Endodermal cell (in vitro differentiated cells): ENCODE data around the gene RIMBP3C. TPM values are rescaled to one million over a fixed set of nuclear protein-coding genes. Genes with fewer than 3 reads are reported as not detected.
"Not testable (repeated sequence)": the region's sequence is repeated elsewhere in the genome, so short reads cannot be mapped to it uniquely, and the experiment has no call there.

Source experiments
- DNase-seq: peaks from one replicate; pipeline ENCODE4 v3.0.0-alpha.2; 2017
- H3K27ac ChIP-seq: 2 replicates; pipeline ENCODE4 v1.5.1; 2013; ENCODE audit warnings: mild to moderate bottlenecking, low read depth, low read length, moderate library complexity
- H3K27me3 ChIP-seq: 2 replicates; pipeline ENCODE4 v1.6.1; 2013; ENCODE audit warnings: mild to moderate bottlenecking, low read length, moderate library complexity; ENCODE audit not compliant: insufficient read depth, control insufficient read depth, poor library complexity, severe bottlenecking
- H3K36me3 ChIP-seq: 2 replicates; pipeline ENCODE4 v1.7.0; 2013; ENCODE audit warnings: mild to moderate bottlenecking, low read length, moderate library complexity; ENCODE audit not compliant: control insufficient read depth, insufficient read depth
- H3K4me1 ChIP-seq: one replicate; pipeline ENCODE4 v1.7.0; 2013; ENCODE audit warnings: low read length; ENCODE audit not compliant: control insufficient read depth, insufficient read depth
- H3K4me3 ChIP-seq: 2 replicates; pipeline ENCODE4 v1.5.1; 2013; ENCODE audit warnings: mild to moderate bottlenecking, low read length, moderate library complexity
- H3K9ac ChIP-seq: 2 replicates; pipeline ENCODE4 v1.6.1; 2013; ENCODE audit warnings: mild to moderate bottlenecking, low read length, moderate library complexity; ENCODE audit not compliant: poor library complexity, severe bottlenecking; ENCODE audit errors: extremely low read depth
- H3K9me3 ChIP-seq: 2 replicates; pipeline ENCODE4 v1.6.1; 2013; ENCODE audit warnings: mild to moderate bottlenecking, low read length, moderate library complexity; ENCODE audit not compliant: control insufficient read depth
- H3K27ac Mint-ChIP-seq: 2 replicates; pipeline ENCODE4 v1.8.0; 2020; ENCODE audit warnings: mixed read lengths
- H3K27me3 Mint-ChIP-seq: 2 replicates; pipeline ENCODE4 v1.8.0; 2021; ENCODE audit warnings: mild to moderate bottlenecking, mixed read lengths; ENCODE audit not compliant: insufficient read depth
- H3K36me3 Mint-ChIP-seq: 2 replicates; pipeline ENCODE4 v1.8.0; 2020; ENCODE audit warnings: low read depth, mixed read lengths
- H3K4me1 Mint-ChIP-seq: 2 replicates; pipeline ENCODE4 v1.8.0; 2020; ENCODE audit warnings: mixed read lengths
- H3K4me3 Mint-ChIP-seq: 2 replicates; pipeline ENCODE4 v1.8.0; 2020; ENCODE audit warnings: mild to moderate bottlenecking, moderate library complexity, mixed read lengths
- H3K9me3 Mint-ChIP-seq: 2 replicates; pipeline ENCODE4 v1.8.0; 2020; ENCODE audit warnings: mild to moderate bottlenecking, mixed read lengths
- WGBS, 2 experiments: methylation state at CpG; one replicate each; pipeline versions ENCODE4 v1.1.5 to v1.1.7; 2013; ENCODE audit warnings: missing lambda C conversion rate in 2 of 2, mixed read lengths in 1 of 2; ENCODE audit not compliant: insufficient coverage in 1 of 2, insufficient read length in 1 of 2; 5-methylcytosine and 5-hydroxymethylcytosine counted together
- total RNA-seq, 2 donors: library from RNA; stranded (reverse); fragmentation: NEBNext Ultra II Directional in 1 of 2; extraction: Animal tissue kit (Norgen Biotek cat#: 25700) in 1 of 2; gene quantifications; 2 replicates in 1 of 2; 3 replicates in 1 of 2; pipeline ENCODE4 v1.2.1, GENCODE V29; 2021

The RIMBP3C gene
- total RNA-seq, 2 donors from 2014 or later: 0.53 to 0.75 TPM

DNA sequence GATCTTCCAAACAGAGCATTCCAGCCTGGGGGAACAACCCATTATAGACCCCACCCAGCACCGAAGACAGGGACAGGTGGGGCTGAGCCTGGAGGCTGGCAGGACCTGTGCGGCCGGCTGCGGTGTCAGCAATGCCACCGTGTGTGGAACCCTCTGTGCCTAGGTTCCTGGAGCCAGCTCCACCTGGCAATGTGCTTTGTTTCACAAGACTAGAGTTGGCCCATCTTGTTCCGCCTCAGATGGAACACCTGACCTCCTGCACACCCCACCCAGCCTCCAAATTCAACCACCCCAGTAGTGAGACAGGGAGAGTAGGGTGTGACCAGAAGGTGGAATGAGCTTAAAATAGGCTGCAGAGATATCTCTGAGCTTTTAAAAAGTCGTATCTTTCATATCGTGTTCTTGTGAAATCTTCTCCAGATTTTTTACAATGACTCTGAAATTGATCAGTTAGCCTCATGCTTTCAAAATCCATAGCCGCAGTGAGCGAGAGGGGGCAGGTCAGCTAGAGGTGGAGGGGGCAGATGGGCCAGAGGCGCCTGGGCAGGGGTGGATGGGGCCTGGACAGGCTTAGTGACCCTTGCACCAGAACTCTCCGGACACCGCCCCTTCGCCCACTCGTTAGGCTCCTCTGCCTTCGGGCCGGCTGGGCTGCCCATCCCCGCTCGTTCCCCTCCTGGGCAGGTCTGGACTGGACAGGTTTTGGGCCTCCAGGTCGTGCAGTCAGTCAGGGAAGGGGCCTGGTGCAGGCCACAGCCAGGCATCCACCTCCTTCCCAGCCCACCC lies 18.2 kb downstream of the RIMBP3C start:
- H3K27ac ChIP-seq, H3K4me3 Mint-ChIP-seq, H3K9me3 ChIP-seq, H3K4me1 Mint-ChIP-seq, H3K36me3 ChIP-seq, H3K4me1 ChIP-seq, H3K4me3 ChIP-seq, H3K27ac Mint-ChIP-seq, DNase-seq, H3K9me3 Mint-ChIP-seq, H3K27me3 Mint-ChIP-seq, H3K27me3 ChIP-seq, H3K9ac ChIP-seq, H3K36me3 Mint-ChIP-seq: not testable (repeated sequence)
- WGBS, 2 experiments: no CpG with 5 or more reads among the region's 20 CpGs

GRCh38 chr22:21531525-21531924 lies 19.7 kb downstream of the RIMBP3C start:
- not testable (repeated sequence) for H3K27me3 Mint-ChIP-seq, H3K36me3 ChIP-seq, DNase-seq, H3K27me3 ChIP-seq, H3K9ac ChIP-seq, H3K36me3 Mint-ChIP-seq, H3K4me3 ChIP-seq, H3K27ac ChIP-seq, H3K9me3 ChIP-seq, H3K27ac Mint-ChIP-seq, H3K4me1 Mint-ChIP-seq, H3K4me1 ChIP-seq, H3K9me3 Mint-ChIP-seq, H3K4me3 Mint-ChIP-seq
- WGBS, 2 experiments: no CpG with 5 or more reads among the region's 5 CpGs

DNA sequence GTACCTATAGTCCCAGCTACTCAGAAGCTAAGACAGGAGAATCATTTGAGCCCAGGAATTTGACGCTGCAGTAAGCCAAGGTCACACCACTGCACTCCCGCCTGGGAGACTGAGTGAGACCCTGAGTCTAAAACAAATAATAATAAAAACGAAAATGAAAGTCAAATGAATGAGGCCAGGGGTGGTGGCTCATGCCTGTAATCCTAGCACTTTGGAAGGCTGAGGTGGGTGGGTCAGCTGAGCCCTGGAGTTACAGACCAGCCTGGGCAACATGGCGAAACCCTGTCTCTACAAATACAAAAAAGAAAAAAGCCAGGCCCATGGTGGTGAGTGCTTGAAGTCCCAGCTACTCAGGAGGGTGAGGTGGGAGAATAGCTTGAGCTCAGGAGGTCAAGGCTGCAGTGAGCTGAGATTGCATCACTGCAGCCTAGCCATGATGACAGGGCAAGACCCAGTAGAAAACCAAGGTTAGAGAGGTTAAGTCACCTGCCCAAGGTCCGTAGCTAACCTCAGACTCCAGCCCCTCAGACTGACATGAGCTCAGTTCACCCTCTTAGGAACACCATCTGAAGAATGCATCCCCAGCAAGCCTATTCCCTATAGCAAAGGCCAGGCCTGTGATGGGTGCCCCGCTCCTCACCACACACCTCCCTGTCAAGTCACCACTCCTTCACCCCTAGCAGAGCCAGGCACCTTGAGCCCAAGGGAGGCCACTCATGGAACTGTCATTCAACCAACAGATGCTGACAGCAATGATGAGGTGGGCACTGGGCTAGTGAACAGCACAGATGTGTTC lies 24.4 kb downstream of the RIMBP3C start:
- not testable (repeated sequence) for H3K36me3 Mint-ChIP-seq, H3K4me1 ChIP-seq, H3K27me3 Mint-ChIP-seq, H3K9me3 Mint-ChIP-seq, H3K36me3 ChIP-seq, H3K4me3 ChIP-seq, H3K27me3 ChIP-seq, DNase-seq, H3K9me3 ChIP-seq, H3K4me3 Mint-ChIP-seq, H3K27ac Mint-ChIP-seq, H3K27ac ChIP-seq, H3K9ac ChIP-seq, H3K4me1 Mint-ChIP-seq
- WGBS, 2 experiments: no CpG with 5 or more reads among the region's 6 CpGs

GRCh38 chr22:21516970-21517764 lies 34.1 kb downstream of the RIMBP3C start:
- not testable (repeated sequence) for H3K4me1 ChIP-seq, H3K27ac ChIP-seq, H3K4me3 Mint-ChIP-seq, H3K27me3 Mint-ChIP-seq, H3K9me3 ChIP-seq, H3K9ac ChIP-seq, H3K4me1 Mint-ChIP-seq, H3K36me3 Mint-ChIP-seq, H3K27me3 ChIP-seq, H3K4me3 ChIP-seq, DNase-seq, H3K9me3 Mint-ChIP-seq, H3K36me3 ChIP-seq, H3K27ac Mint-ChIP-seq
- WGBS, 2 experiments: no CpG with 5 or more reads among the region's 115 CpGs

- not testable (repeated sequence) for H3K9me3 Mint-ChIP-seq, H3K4me3 Mint-ChIP-seq, H3K27ac ChIP-seq, H3K27me3 Mint-ChIP-seq, H3K36me3 Mint-ChIP-seq, H3K4me3 ChIP-seq, H3K9me3 ChIP-seq, H3K4me1 Mint-ChIP-seq, H3K36me3 ChIP-seq, H3K4me1 ChIP-seq, DNase-seq, H3K27me3 ChIP-seq, H3K27ac Mint-ChIP-seq, H3K9ac ChIP-seq
- whole genome bisulfite sequencing, 2 experiments: no CpG with 5 or more reads among the region's 22 CpGs
These were observed 34.7 kb downstream of the RIMBP3C start for GRCh38 chr22:21516522-21516921.

DNA sequence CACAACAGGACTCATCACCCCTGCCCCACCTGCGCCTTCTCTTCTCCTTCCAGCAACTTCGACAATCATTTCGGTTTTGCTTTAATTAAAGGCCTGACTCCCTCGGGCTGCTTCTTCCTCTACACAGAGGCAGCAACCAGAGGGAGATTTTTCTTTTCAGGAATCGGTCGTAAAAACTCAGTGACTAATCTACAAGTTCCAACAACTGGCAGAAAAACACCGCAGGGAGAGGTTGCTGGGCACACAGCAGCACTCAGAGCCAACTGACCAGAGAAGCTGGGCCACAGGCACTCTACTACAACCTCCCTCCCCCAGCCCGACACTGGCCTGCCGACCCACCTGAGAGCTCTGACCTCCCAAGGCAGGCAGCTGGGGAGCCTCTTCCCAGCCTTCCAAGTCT lies 36.0 kb downstream of the RIMBP3C start:
- not testable (repeated sequence) for H3K4me3 Mint-ChIP-seq, H3K9me3 ChIP-seq, H3K27ac Mint-ChIP-seq, H3K27me3 ChIP-seq, H3K9me3 Mint-ChIP-seq, DNase-seq, H3K9ac ChIP-seq, H3K36me3 Mint-ChIP-seq, H3K4me1 Mint-ChIP-seq, H3K4me3 ChIP-seq, H3K27ac ChIP-seq, H3K36me3 ChIP-seq, H3K27me3 Mint-ChIP-seq, H3K4me1 ChIP-seq
- WGBS, 2 experiments: no CpG with 5 or more reads among the region's 9 CpGs
